Measurements from ENCODE around the gene CADM2.
"Not testable (repeated sequence)": the region's sequence is repeated elsewhere in the genome, so short reads cannot be mapped to it uniquely, and the experiment has no call there.

The CADM2 gene

DNA sequence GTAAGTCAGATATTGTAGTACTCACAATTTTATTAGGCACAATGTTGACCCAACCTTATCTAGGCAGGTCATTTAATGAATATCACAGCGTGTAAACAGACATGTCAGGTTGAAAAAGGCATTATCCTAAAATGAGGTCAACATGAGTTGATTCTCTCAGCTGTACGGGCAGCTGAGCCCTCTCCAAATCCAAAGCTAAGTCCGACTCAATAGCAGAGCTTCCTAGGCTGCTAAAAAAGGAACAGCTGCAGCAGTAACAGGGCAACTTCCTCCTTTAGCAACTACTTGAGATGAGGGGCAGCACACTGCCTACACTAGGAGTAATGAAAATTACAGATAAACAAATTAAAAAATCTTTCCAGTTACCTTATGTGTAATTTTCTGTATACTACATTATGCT, 189.2 kb downstream of the CADM2 start:
- ChIA-PET CTCF (no interaction called here), POLR2A (no interaction called here)
- no peak overlapping the region for H3K27ac ChIP-seq (ENCODE audit: extremely low read depth, low read depth, low read length)
- no peak overlapping the region for H3K4me3 ChIP-seq (ENCODE audit: low read depth, low read length)
- H3K36me3 ChIP-seq (ENCODE audit: control insufficient read depth in 2 of 2, insufficient read depth in 1 of 2, low read length in 2 of 2): no peaks in the 10 kb centered on the region
- no peaks in the 10 kb centered on the region for H3K9me3 ChIP-seq (ENCODE audit: control insufficient read depth, insufficient read depth, low read depth, low read length)
- TF ChIP-seq SCRT2 (tag by site-specific recombination; IDR thresholded peaks at IDR 0.05) (no peak), ZBTB7A (tag by site-specific recombination; IDR thresholded peaks at IDR 0.05; ENCODE audit: low read depth) (no peak), ZNF311 (tag by site-specific recombination; IDR thresholded peaks at IDR 0.05; ENCODE audit: borderline replicate concordance) (no peak), ZNF2 (tag by site-specific recombination; IDR thresholded peaks at IDR 0.05) (no peak), ZNF175 (tag by site-specific recombination; IDR thresholded peaks at IDR 0.05) (no peak), ZNF521 (tag by site-specific recombination; IDR thresholded peaks at IDR 0.05) (no peak), ZNF292 (tag by site-specific recombination; IDR thresholded peaks at IDR 0.05; ENCODE audit: borderline replicate concordance, low read depth) (no peak), IKZF3 (tag by site-specific recombination; IDR thresholded peaks at IDR 0.05) (no peak), ZNF19 (tag by site-specific recombination; IDR thresholded peaks at IDR 0.05; ENCODE audit: low read depth) (no peak), ZNF621 (tag by site-specific recombination; IDR thresholded peaks at IDR 0.05) (no peak), GLI2 (tag by site-specific recombination; IDR thresholded peaks at IDR 0.05; ENCODE audit: borderline replicate concordance, low read depth) (no peak), EGR2 (tag by site-specific recombination; IDR thresholded peaks at IDR 0.05; ENCODE audit: low read depth) (no peak), ZNF623 (tag by site-specific recombination; IDR thresholded peaks at IDR 0.05) (no peak), ZFP3 (tag by site-specific recombination; IDR thresholded peaks at IDR 0.05; ENCODE audit: low read depth) (no peak), MZF1 (tag by site-specific recombination; IDR thresholded peaks at IDR 0.05; ENCODE audit: borderline replicate concordance) (no peak), ZNF121 (tag by site-specific recombination; IDR thresholded peaks at IDR 0.05) (no peak), ZNF596 (tag by site-specific recombination; IDR thresholded peaks at IDR 0.05) (no peak)
- TF ChIP-seq, protein P1, sequence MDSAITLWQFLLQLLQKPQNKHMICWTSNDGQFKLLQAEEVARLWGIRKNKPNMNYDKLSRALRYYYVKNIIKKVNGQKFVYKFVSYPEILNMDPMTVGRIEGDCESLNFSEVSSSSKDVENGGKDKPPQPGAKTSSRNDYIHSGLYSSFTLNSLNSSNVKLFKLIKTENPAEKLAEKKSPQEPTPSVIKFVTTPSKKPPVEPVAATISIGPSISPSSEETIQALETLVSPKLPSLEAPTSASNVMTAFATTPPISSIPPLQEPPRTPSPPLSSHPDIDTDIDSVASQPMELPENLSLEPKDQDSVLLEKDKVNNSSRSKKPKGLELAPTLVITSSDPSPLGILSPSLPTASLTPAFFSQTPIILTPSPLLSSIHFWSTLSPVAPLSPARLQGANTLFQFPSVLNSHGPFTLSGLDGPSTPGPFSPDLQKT (IDR thresholded peaks at IDR 0.05; ENCODE audit: borderline replicate concordance, low read depth, low read length): no peak
- TF ChIP-seq, protein P2, sequence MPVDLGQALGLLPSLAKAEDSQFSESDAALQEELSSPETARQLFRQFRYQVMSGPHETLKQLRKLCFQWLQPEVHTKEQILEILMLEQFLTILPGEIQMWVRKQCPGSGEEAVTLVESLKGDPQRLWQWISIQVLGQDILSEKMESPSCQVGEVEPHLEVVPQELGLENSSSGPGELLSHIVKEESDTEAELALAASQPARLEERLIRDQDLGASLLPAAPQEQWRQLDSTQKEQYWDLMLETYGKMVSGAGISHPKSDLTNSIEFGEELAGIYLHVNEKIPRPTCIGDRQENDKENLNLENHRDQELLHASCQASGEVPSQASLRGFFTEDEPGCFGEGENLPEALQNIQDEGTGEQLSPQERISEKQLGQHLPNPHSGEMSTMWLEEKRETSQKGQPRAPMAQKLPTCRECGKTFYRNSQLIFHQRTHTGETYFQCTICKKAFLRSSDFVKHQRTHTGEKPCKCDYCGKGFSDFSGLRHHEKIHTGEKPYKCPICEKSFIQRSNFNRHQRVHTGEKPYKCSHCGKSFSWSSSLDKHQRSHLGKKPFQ (tag by site-specific recombination; IDR thresholded peaks at IDR 0.05): no peak
- no peaks in the 10 kb centered on the region for H3K4me1 ChIP-seq (ENCODE audit: control insufficient read depth, insufficient read depth, low read length)

DNA sequence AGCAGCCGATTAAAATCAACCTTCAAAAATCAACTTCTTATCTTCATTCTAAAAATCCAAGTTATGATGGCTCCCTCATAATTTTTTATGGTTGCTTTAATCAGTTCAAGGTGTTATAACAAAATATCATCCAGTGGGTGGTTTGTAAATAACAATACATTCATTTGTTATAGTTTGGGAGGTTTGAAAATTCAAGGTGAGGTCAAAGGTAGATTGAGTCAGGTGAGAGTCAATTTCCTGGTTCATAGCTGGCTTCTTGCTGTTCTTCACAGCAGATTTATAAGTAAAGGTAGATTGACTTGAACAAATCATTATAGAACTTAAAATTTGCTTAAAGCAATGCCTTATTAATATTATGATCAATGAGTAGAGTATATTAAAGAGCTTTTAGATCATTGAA, 192.8 kb downstream of the CADM2 start:
- Histone ChIP-seq H3K27ac (ENCODE audit: extremely low read depth, low read depth, low read length) (no peak overlapping the region), H3K36me3 (ENCODE audit: control insufficient read depth in 2 of 2, insufficient read depth in 1 of 2, low read length in 2 of 2) (no peaks in the 10 kb centered on the region), H3K4me1 (ENCODE audit: control insufficient read depth, insufficient read depth, low read length) (no peaks in the 10 kb centered on the region), H3K9me3 (ENCODE audit: control insufficient read depth, insufficient read depth, low read depth, low read length) (no peaks in the 10 kb centered on the region), H3K4me3 (ENCODE audit: low read depth, low read length) (no peak overlapping the region)
- POLR2A ChIA-PET: no interaction called here
- CTCF ChIA-PET: no interaction called here
- TF ChIP-seq, protein P3, sequence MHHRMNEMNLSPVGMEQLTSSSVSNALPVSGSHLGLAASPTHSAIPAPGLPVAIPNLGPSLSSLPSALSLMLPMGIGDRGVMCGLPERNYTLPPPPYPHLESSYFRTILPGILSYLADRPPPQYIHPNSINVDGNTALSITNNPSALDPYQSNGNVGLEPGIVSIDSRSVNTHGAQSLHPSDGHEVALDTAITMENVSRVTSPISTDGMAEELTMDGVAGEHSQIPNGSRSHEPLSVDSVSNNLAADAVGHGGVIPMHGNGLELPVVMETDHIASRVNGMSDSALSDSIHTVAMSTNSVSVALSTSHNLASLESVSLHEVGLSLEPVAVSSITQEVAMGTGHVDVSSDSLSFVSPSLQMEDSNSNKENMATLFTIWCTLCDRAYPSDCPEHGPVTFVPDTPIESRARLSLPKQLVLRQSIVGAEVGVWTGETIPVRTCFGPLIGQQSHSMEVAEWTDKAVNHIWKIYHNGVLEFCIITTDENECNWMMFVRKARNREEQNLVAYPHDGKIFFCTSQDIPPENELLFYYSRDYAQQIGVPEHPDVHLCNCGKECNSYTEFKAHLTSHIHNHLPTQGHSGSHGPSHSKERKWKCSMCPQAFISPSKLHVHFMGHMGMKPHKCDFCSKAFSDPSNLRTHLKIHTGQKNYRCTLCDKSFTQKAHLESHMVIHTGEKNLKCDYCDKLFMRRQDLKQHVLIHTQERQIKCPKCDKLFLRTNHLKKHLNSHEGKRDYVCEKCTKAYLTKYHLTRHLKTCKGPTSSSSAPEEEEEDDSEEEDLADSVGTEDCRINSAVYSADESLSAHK (tag by site-specific recombination; IDR thresholded peaks at IDR 0.05): no peak

DNA sequence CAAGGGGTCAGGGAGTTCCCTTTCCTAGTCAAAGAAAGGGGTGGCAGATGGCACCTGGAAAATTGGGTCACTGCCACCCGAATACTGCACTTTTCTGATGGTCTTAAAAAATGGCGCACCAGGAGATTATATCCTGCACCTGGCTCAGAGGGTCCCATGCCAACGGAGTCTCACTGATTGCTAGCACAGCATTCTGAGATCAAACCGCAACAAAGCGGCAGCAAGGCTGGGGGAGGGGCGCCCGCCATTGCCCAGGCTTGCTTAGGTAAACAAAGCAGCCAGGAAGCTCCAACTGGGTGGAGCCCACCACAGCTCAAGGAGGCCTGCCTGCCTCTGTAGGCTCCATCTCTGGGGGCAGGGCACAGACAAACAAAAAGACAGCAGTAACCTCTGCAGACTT, 194.5 kb downstream of the CADM2 start:
- H3K27ac ChIP-seq (ENCODE audit: extremely low read depth, low read depth, low read length); H3K36me3 ChIP-seq (ENCODE audit: control insufficient read depth in 2 of 2, insufficient read depth in 1 of 2, low read length in 2 of 2); H3K4me3 ChIP-seq (ENCODE audit: low read depth, low read length); H3K4me1 ChIP-seq (ENCODE audit: control insufficient read depth, insufficient read depth, low read length); CTCF ChIA-PET; POLR2A ChIA-PET; H3K9me3 ChIP-seq (ENCODE audit: control insufficient read depth, insufficient read depth, low read depth, low read length): not testable (repeated sequence)
